Ramos (cell line): ENCODE measurements around the gene COQ4.
"Not testable (repeated sequence)": the region's sequence is repeated elsewhere in the genome, so short reads cannot be mapped to it uniquely, and the experiment has no call there.

Source experiments
- in situ Hi-C: fragments of 300-500 bp; cut with MboI; formaldehyde crosslinking; loops from one replicate; pipeline ENCODE4 v1.14.3; 2022; ENCODE audit warnings: low sequenced_read_pairs; ENCODE audit not compliant: unreplicated experiment

Gene COQ4

GRCh38 chr9:128322404-128323211, at the start of gene COQ4, which contains the start of gene TRUB2:
COQ4 (plus strand) TSS chr9:128322839; CDS start chr9:128322859, 20 bp downstream.
TRUB2 (minus strand) TSS chr9:128322447; CDS start chr9:128322408, 39 bp downstream.
- in situ Hi-C loops = no loop called here

GRCh38 chr9:128274245-128274644, 48.4 kb upstream of the COQ4 start:
- in situ Hi-C loops = no loop called here

GRCh38 chr9:128275198-128276007, 47.2 kb upstream of the COQ4 start, which contains the start of gene GOLGA2:
GOLGA2 (minus strand) TSS chr9:128276007; CDS start chr9:128275976, 31 bp downstream.
- in situ Hi-C loops = no loop called here

GRCh38 chr9:128276008-128276573, 46.5 kb upstream of the COQ4 start, which contains the start of gene SWI5:
SWI5 (plus strand) TSS chr9:128276276.
- in situ Hi-C loops = no loop called here

- in situ Hi-C loops = no loop called here
Observed at GRCh38 chr9:128276574-128277270, 45.9 kb upstream of the COQ4 start.

GRCh38 chr9:128279088-128280073, 43.3 kb upstream of the COQ4 start:
- in situ Hi-C loops = not testable (repeated sequence)

- in situ Hi-C loops = no loop called here
Observed at GRCh38 chr9:128280084-128280622, 42.5 kb upstream of the COQ4 start.

GRCh38 chr9:128282500-128282899, 40.1 kb upstream of the COQ4 start:
- in situ Hi-C loops = no loop called here

- in situ Hi-C loops = no loop called here
Observed at GRCh38 chr9:128285033-128285784, 37.4 kb upstream of the COQ4 start.

- in situ Hi-C loops = no loop called here
Observed at GRCh38 chr9:128286440-128286839, 36.2 kb upstream of the COQ4 start.

GRCh38 chr9:128288273-128289004, 34.2 kb upstream of the COQ4 start:
- in situ Hi-C loops = no loop called here

- in situ Hi-C loops = loop anchor here (10.0 kb wide), 1 partner anchor 123 kb away; no protein-coding TSS in a partner anchor
Observed at GRCh38 chr9:128292009-128292408, 30.6 kb upstream of the COQ4 start.

GRCh38 chr9:128293091-128293490, 29.5 kb upstream of the COQ4 start:
- in situ Hi-C loops = loop anchor here (10.0 kb wide), 1 partner anchor 122 kb away; no protein-coding TSS in a partner anchor

- in situ Hi-C loops = loop anchor here (10.0 kb wide), 1 partner anchor 121 kb away; no protein-coding TSS in a partner anchor
Observed at GRCh38 chr9:128294142-128294541, 28.5 kb upstream of the COQ4 start.

GRCh38 chr9:128296340-128297220, 26.1 kb upstream of the COQ4 start:
- in situ Hi-C loops = loop anchor here (10.0 kb wide), 1 partner anchor 118 kb away; no protein-coding TSS in a partner anchor

GRCh38 chr9:128297221-128297773, 25.3 kb upstream of the COQ4 start:
- in situ Hi-C loops = loop anchor here (10.0 kb wide), 1 partner anchor 118 kb away; no protein-coding TSS in a partner anchor
